Measurements from ENCODE around the gene ERAL1.

DNA sequence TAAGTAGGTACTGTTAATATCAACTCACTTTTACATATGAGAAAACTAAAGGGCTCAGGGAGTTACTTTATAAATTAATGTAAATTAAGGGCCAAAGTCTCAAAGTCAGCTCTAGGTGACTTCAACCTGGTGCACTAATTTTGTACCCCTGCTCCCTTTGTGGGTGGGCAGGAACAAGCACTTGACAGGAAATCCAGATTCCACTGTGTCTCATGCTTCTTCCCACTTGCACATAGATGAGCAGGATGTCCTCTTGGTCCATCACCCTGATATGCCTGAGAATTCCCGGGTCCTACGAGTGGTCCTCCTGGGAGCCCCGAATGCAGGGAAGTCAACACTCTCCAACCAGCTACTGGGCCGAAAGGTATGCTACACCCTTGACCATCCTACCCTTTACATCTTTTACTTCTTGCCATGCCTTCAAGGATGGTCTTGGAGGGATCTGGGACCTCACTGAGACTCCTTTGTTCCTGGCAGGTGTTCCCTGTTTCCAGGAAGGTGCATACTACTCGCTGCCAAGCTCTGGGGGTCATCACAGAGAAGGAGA is 1.3 kb downstream of the ERAL1 start:
- no peak for TF ChIP-seq CTCF (IDR thresholded peaks at IDR 0.05)
- no peak for TF ChIP-seq EZH2phosphoT487 (IDR thresholded peaks at IDR 0.05)

Data from neural progenitor cell (in vitro differentiated cells).